RCC 7860 (cell line): Measurements from ENCODE around the gene SGSH.
"Not testable (repeated sequence)": the region's sequence is repeated elsewhere in the genome, so short reads cannot be mapped to it uniquely, and the experiment has no call there.

Source experiments
- DNase-seq: peaks from one replicate; pipeline ENCODE4 v3.0.0-alpha.2; 2015; ENCODE audit warnings: low spot score
- FAIRE-seq: peaks from 2 replicates; lab custom pipeline; 2012; peaks lifted over from hg19 to GRCh38; lab: Jason Lieb, UNC

Gene SGSH

GRCh38 chr17:80220054-80220735, at the start of gene SGSH, which contains the start of gene SLC26A11:
SGSH (minus strand) TSS chr17:80220333; CDS start chr17:80220313, 20 bp downstream.
SLC26A11 (plus strand) TSS chr17:80220427; CDS start chr17:80221561, 1,134 bp downstream.
- DNase-seq (no peak), FAIRE-seq (no peak)

GRCh38 chr17:80269405-80269807, 49.3 kb upstream of the SGSH start:
- DNase-seq (no peak), FAIRE-seq (no peak)

GRCh38 chr17:80268427-80268826, 48.3 kb upstream of the SGSH start:
- DNase-seq (no peak), FAIRE-seq (no peak)

- FAIRE-seq (no peak), DNase-seq (no peak)
Measured at GRCh38 chr17:80267391-80267790, 47.3 kb upstream of the SGSH start.

- FAIRE-seq (no peak), DNase-seq (no peak)
Measured at GRCh38 chr17:80265205-80266068, 45.3 kb upstream of the SGSH start.

- DNase-seq (no peak), FAIRE-seq (no peak)
Measured at GRCh38 chr17:80264205-80265075, 44.3 kb upstream of the SGSH start.

- FAIRE-seq = peak; percentile 64
- peak; percentile 87 for DNase-seq
Measured at GRCh38 chr17:80263253-80264204, 43.4 kb upstream of the SGSH start.

GRCh38 chr17:80262775-80263244, 42.7 kb upstream of the SGSH start:
- DNase-seq (no peak), FAIRE-seq (no peak)

GRCh38 chr17:80262291-80262690, 42.2 kb upstream of the SGSH start:
- DNase-seq (no peak), FAIRE-seq (no peak)

- DNase-seq = no peak
- no peak for FAIRE-seq
Measured at GRCh38 chr17:80261895-80262279, 41.8 kb upstream of the SGSH start.

GRCh38 chr17:80261159-80261894, 41.2 kb upstream of the SGSH start:
- DNase-seq = peak; percentile 69
- FAIRE-seq = no peak

GRCh38 chr17:80260791-80261158, 40.6 kb upstream of the SGSH start, which contains the start of gene RNF213:
RNF213 (plus strand) TSS chr17:80260852; CDS start chr17:80263682, 2,830 bp downstream.
- FAIRE-seq (no peak), DNase-seq (peak; percentile 16)

GRCh38 chr17:80260069-80260535, 40.0 kb upstream of the SGSH start:
- peak; percentile 81 for DNase-seq
- no peak for FAIRE-seq

- FAIRE-seq (no peak), DNase-seq (no peak)
Measured at GRCh38 chr17:80259457-80260068, 39.4 kb upstream of the SGSH start.

GRCh38 chr17:80258296-80258695, 38.2 kb upstream of the SGSH start:
- not testable (repeated sequence) for FAIRE-seq, DNase-seq

GRCh38 chr17:80257716-80258213, 37.6 kb upstream of the SGSH start:
- FAIRE-seq (no peak), DNase-seq (no peak)

- no peak for DNase-seq
- FAIRE-seq = no peak
Measured at GRCh38 chr17:80256034-80256350, 35.9 kb upstream of the SGSH start.
